HCT116 (cell line): Measurements from ENCODE around the gene TRAF2. TPM values are rescaled to one million over a fixed set of nuclear protein-coding genes. Genes with fewer than 3 reads are reported as not detected.

Source experiments
- ATAC-seq: fragments of 200-7000 bp; cut with Tn5 transposase; 2 replicates; pipeline ENCODE4 v1.9.1; 2020; ENCODE audit warnings: mild to moderate bottlenecking, moderate library complexity
- BruUV-seq: library from RNA; stranded (reverse); fragments of 400-500 nt; replicated peaks from 2 replicates; lab custom pipeline; 2021; lab: Mats Ljungman, UMichigan
- CTCF ChIA-PET: fragments of 300-600 bp; sonication (Branson Sonifier 250); formaldehyde crosslinking; loops from one replicate; lab custom pipeline; 2021; ENCODE audit warnings: antibody characterized with exemption; lab: Charles Lee
- POLR2A ChIA-PET: fragments of 300-600, 350-600 bp; sonication (Branson Sonifier 250); formaldehyde crosslinking; loops from one replicate; lab custom pipeline; 2021; ENCODE audit warnings: antibody characterized with exemption; lab: Charles Lee
- RAD21 ChIA-PET, 2 experiments: fragments of 300-600 bp; sonication (Branson Sonifier 250); formaldehyde crosslinking; loops; one replicate each; lab custom pipeline; 2023; ENCODE audit warnings: low total read pairs in 2 of 2; ENCODE audit not compliant: uncharacterized antibody in 2 of 2, unreplicated experiment in 2 of 2, low non-redundant PET in 1 of 2; lab: Charles Lee
- DNase-seq: peaks from one replicate; pipeline ENCODE4 v3.0.0-alpha.2; 2010; ENCODE audit warnings: low read depth, low spot score
- H2AFZ ChIP-seq: fragments of 200-600 bp; shearing (Covaris generic), sonication (generic); 2 replicates; pipeline ENCODE4 v1.6.1; 2017; ENCODE audit warnings: low read depth, mixed run types, mixed read lengths, antibody characterized with exemption, low read length; ENCODE audit not compliant: poor library complexity, severe bottlenecking
- H3K27ac ChIP-seq: 2 replicates; pipeline ENCODE4 v1.5.1; 2012; ENCODE audit warnings: low read depth, low read length
- H3K27me3 ChIP-seq: fragments of 200-600 bp; sonication (generic); 2 replicates; pipeline ENCODE4 v1.6.1; 2016; ENCODE audit warnings: mixed run types, low read length, mixed read lengths; ENCODE audit not compliant: insufficient read depth
- H3K36me3 ChIP-seq, 2 experiments: fragments of 200-500 bp in 1 of 2; fragments of 200-600 bp in 1 of 2; sonication (Bioruptor generic) in 1 of 2; sonication (generic) in 1 of 2; 2 replicates each; pipeline versions ENCODE4 v1.5.1 to v1.6.1; 2014 to 2016; ENCODE audit warnings: low read length in 2 of 2, inconsistent platforms in 1 of 2, mixed read lengths in 1 of 2, mixed run types in 1 of 2; ENCODE audit not compliant: insufficient read depth in 2 of 2, control insufficient read depth in 1 of 2
- H3K4me1 ChIP-seq, 2 experiments: fragments of 200-600 bp in 1 of 2; sonication (generic) in 1 of 2; 2 replicates each; pipeline versions ENCODE4 v1.5.1 to v1.6.1; 2012 to 2017; ENCODE audit warnings: low read length in 2 of 2, inconsistent platforms in 1 of 2, mild to moderate bottlenecking in 1 of 2, mixed read lengths in 1 of 2, mixed run types in 1 of 2, moderate library complexity in 1 of 2; ENCODE audit not compliant: insufficient read depth in 2 of 2, control insufficient read depth in 1 of 2
- H3K4me2 ChIP-seq: fragments of 200-600 bp; sonication (generic); 2 replicates; pipeline ENCODE4 v1.6.1; 2017; ENCODE audit warnings: mixed run types, low read length, mixed read lengths
- H3K4me3 ChIP-seq, 2 experiments: fragments of 200-600 bp in 1 of 2; sonication (generic) in 1 of 2; replicated peaks in 1 of 2; 2 replicates each; pipeline ENCODE4 v1.5.1; 2011 to 2016; ENCODE audit warnings: low read length in 2 of 2, control low read depth in 1 of 2, low read depth in 1 of 2, mild to moderate bottlenecking in 1 of 2, mixed read lengths in 1 of 2, mixed run types in 1 of 2
- H3K79me2 ChIP-seq: fragments of 200-600 bp; sonication (generic); 2 replicates; pipeline ENCODE4 v1.6.1; 2017; ENCODE audit warnings: mild to moderate bottlenecking, mixed run types, low read length, moderate library complexity, mixed read lengths; ENCODE audit not compliant: insufficient read depth
- H3K9ac ChIP-seq: fragments of 200-600 bp; sonication (generic); 2 replicates; pipeline ENCODE4 v1.6.1; 2016; ENCODE audit warnings: low read length, mixed read lengths
- H3K9me2 ChIP-seq: fragments of 200-600 bp; sonication (generic), shearing (Covaris generic); 2 replicates; pipeline ENCODE4 v1.6.1; 2017; ENCODE audit warnings: mixed run types, mild to moderate bottlenecking, moderate library complexity; ENCODE audit not compliant: insufficient read depth
- H3K9me3 ChIP-seq, 2 experiments: fragments of 200-500 bp in 1 of 2; fragments of 200-600 bp in 1 of 2; sonication (Bioruptor generic) in 1 of 2; sonication (generic) in 1 of 2; 2 replicates each; pipeline ENCODE4 v1.6.1; 2014 to 2017; ENCODE audit warnings: low read length in 2 of 2, mixed read lengths in 2 of 2, inconsistent platforms in 1 of 2, low read depth in 1 of 2, mild to moderate bottlenecking in 1 of 2, mixed run types in 1 of 2, moderate library complexity in 1 of 2; ENCODE audit not compliant: control insufficient read depth in 1 of 2, insufficient read depth in 1 of 2
- H4K20me1 ChIP-seq: fragments of 200-600 bp; sonication (generic), shearing (Covaris generic); 2 replicates; pipeline ENCODE4 v1.6.1; 2017; ENCODE audit warnings: mixed run types, mild to moderate bottlenecking, moderate library complexity; ENCODE audit not compliant: insufficient read depth
- CEBPB ChIP-seq: IDR thresholded peaks from 2 replicates; pipeline ENCODE4 v1.6.1; 2012; ENCODE audit warnings: low read depth
- SP1 ChIP-seq: IDR thresholded peaks from 2 replicates; pipeline ENCODE4 v1.6.1; 2012; ENCODE audit warnings: low read depth
- SRF ChIP-seq: IDR thresholded peaks from 2 replicates; pipeline ENCODE4 v1.6.1; 2012; ENCODE audit warnings: low read depth
- TCF7L2 ChIP-seq: IDR thresholded peaks from 2 replicates; pipeline ENCODE4 v1.7.0; 2011; ENCODE audit warnings: borderline replicate concordance, inconsistent platforms; ENCODE audit not compliant: insufficient read depth, insufficient read length; ENCODE audit errors: extremely low read depth
- YY1 ChIP-seq: IDR thresholded peaks from 2 replicates; pipeline ENCODE4 v1.6.1; 2011; ENCODE audit warnings: low read length, low read depth, moderate library complexity, mild to moderate bottlenecking; ENCODE audit not compliant: insufficient replicate concordance; ENCODE audit errors: extremely low read depth
- intact Hi-C: fragments of 100-400 bp; cut with micrococcal nuclease; formaldehyde crosslinking; loops from 2 replicates; pipeline ENCODE4 v1.10.0; 2022
- total RNA-seq: library from RNA; stranded (reverse); gene quantifications from one replicate; pipeline ENCODE4 v1.2.1, GENCODE V29; 2021; ENCODE audit not compliant: unreplicated experiment
- TF ChIP-seq, protein P1 (sequence below): IDR thresholded peaks from 2 replicates; pipeline ENCODE4 v1.6.1; 2012
- TF ChIP-seq, protein P2 (sequence below): IDR thresholded peaks from 2 replicates; pipeline ENCODE4 v1.6.1; 2012

Gene TRAF2
- total RNA-seq, 1 experiment from 2014 or later, result 28.4 TPM

DNA sequence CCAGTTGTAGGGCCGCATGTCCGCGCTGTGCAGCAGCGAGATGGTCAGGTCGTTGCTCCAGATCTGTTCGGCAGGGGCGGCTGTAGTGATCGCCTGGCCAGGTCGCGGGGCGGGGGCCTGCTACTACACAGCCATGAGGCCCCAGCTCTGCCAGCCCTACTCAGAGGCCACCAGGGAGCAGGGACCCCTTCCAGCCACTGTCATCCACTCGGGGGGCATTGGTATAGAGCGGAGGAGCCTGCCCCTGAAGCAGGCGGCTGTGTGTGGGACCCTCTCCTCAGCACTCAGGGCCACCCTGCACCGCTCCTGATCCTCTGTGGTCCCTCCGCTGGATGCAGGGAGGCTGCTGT lies 56.5 kb downstream of the TRAF2 start:
- ATAC-seq (no peak), DNase-seq (no peak)
- Histone ChIP-seq H4K20me1 (no peaks in the 10 kb centered on the region), H3K4me3 (peak overlapping the region; percentile 78 to 88), H2AFZ (no peak overlapping the region), H3K36me3 (peaks cover 12 to 15% of the 10 kb centered on the region in 2 experiments; a peak in 3 of 4 replicates), H3K79me2 (peaks cover 20% of the 10 kb centered on the region), H3K9me3 (no peaks in the 10 kb centered on the region), H3K9ac (peak overlapping the region; percentile 86; the same call in 1 of the 2 replicates), H3K4me2 (peak overlapping the region; percentile 89), H3K4me1 (peaks cover 9 to 25% of the 10 kb centered on the region in 2 experiments; a peak in 3 of 4 replicates), H3K9me2 (no peaks in the 10 kb centered on the region), H3K27me3 (no peaks in the 10 kb centered on the region), H3K27ac (peak overlapping the region; percentile 97; the same call in 1 of the 2 replicates)
- TF ChIP-seq CEBPB (no peak), YY1 (no peak), SRF (no peak), SP1 (no peak), TCF7L2 (no peak)
- TF ChIP-seq, protein P1, sequence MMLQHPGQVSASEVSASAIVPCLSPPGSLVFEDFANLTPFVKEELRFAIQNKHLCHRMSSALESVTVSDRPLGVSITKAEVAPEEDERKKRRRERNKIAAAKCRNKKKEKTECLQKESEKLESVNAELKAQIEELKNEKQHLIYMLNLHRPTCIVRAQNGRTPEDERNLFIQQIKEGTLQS, result no peak
- TF ChIP-seq, protein P2, sequence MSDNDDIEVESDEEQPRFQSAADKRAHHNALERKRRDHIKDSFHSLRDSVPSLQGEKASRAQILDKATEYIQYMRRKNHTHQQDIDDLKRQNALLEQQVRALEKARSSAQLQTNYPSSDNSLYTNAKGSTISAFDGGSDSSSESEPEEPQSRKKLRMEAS, result no peak
- RAD21 ChIA-PET, result no interaction called here
- intact Hi-C loops, result loop anchor here (5.0 to 10.0 kb wide), 2 partner anchors 98 to 156 kb away; partner anchors contain the start of genes AJM1 and PHPT1
- no TSS peak for BruUV-seq
- POLR2A ChIA-PET, result no interaction called here
- CTCF ChIA-PET, result no interaction called here
